Occipital lobe (tissue), 2 donors: Measurements from ENCODE around the gene ARAP2. TPM values are rescaled to one million over a fixed set of nuclear protein-coding genes. Genes with fewer than 3 reads are reported as not detected.

Source experiments
- DNase-seq: peaks from one replicate; lab custom pipeline; 2025; lab: John Stamatoyannopoulos, UW
- total RNA-seq: library from RNA; depleted of rRNA; stranded (reverse); fragments of >200 nt; gene quantifications from one replicate; pipeline ENCODE4 v1.2.3, GENCODE V29; 2014

The ARAP2 gene, protein sequence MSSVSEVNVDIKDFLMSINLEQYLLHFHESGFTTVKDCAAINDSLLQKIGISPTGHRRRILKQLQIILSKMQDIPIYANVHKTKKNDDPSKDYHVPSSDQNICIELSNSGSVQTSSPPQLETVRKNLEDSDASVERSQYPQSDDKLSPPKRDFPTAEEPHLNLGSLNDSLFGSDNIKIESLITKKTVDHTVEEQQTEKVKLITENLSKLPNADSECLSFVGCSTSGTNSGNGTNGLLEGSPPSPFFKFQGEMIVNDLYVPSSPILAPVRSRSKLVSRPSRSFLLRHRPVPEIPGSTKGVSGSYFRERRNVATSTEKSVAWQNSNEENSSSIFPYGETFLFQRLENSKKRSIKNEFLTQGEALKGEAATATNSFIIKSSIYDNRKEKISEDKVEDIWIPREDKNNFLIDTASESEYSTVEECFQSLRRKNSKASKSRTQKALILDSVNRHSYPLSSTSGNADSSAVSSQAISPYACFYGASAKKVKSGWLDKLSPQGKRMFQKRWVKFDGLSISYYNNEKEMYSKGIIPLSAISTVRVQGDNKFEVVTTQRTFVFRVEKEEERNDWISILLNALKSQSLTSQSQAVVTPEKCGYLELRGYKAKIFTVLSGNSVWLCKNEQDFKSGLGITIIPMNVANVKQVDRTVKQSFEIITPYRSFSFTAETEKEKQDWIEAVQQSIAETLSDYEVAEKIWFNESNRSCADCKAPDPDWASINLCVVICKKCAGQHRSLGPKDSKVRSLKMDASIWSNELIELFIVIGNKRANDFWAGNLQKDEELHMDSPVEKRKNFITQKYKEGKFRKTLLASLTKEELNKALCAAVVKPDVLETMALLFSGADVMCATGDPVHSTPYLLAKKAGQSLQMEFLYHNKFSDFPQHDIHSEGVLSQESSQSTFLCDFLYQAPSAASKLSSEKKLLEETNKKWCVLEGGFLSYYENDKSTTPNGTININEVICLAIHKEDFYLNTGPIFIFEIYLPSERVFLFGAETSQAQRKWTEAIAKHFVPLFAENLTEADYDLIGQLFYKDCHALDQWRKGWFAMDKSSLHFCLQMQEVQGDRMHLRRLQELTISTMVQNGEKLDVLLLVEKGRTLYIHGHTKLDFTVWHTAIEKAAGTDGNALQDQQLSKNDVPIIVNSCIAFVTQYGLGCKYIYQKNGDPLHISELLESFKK (N-terminal part only)
- 91.2 TPM for total RNA-seq

DNA sequence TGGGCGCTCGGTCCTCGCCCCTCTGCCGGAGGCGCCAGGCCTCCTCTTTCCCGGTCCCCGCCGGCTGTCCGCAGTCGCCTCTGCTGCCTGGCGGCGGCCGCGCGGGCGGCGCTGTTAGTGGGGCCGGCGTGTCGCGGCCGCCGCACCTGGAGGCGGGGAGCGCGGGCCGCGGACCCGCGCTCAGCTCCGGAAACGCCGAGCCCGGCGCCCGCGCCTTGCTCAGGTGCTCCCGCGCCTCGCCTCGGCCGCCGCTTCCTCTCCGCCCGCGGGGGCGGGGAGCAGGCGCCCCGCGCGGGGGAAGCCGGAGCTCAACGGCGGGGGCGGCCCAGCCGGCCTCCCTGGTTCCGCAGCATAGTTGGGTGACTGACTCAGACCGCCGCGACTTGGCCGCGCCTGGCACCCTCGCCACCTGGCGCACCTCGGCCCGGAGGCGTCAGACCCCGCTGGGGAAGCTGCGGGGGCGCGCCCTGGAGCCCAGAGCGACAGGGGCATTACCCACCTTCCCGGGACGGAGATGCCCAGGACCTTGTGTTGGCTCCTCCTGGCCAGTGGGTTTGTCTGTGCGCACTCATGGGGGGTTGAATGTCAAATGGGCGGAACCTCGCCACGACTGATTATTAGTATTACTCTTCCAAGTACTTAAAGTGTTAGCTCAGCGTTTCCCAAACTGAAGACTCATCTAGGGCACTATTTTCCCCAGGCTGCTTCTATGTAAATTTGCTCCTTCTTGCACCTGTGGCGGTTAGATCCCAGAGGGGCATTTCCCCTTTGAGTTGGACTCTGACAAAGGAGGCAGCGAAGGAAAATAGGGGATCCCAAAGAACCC is at the start of gene ARAP2:
ARAP2 (minus strand) TSS at position 258 of the 826 bp plus-strand sequence. CDS start 15,028 bp downstream, outside the sequence.
- peak; percentile 63 for DNase-seq

DNA sequence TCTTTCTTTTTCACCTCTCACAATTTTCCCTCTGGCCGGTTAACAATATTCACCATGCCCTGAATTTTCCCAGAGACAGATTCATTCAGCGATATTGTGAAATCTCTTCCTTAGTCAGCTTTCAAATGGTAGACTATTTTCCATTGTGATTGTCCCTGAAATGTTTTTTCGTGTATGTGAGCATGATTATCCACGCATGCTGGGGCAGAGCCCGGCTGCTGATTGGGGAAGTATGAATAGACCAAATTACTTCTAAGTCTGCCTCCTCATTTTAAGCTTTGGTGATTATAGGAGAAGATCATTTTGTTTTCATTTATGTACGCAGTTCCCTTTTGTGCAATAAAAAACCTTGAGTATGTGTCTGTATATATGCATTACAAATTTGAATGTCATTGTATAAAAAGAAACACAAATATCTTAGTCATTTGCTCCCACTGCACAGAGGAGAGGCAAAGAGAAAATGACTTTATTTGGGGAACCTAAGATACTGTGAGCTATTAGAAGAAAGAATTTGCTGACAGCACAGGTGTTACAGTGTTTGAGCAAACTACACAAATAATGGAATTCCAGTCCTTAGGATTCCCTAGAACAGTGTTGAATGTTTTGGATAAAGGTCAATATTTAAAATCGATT is 48.4 kb upstream of the ARAP2 start:
- no peak for DNase-seq

- DNase-seq: no peak
Observed at GRCh38 chr4:36290641-36291040, 46.3 kb upstream of the ARAP2 start.

- DNase-seq: no peak
Observed at GRCh38 chr4:36288731-36289426, 44.6 kb upstream of the ARAP2 start.

- DNase-seq: no peak
Observed at GRCh38 chr4:36286481-36286871, 42.2 kb upstream of the ARAP2 start.

DNA sequence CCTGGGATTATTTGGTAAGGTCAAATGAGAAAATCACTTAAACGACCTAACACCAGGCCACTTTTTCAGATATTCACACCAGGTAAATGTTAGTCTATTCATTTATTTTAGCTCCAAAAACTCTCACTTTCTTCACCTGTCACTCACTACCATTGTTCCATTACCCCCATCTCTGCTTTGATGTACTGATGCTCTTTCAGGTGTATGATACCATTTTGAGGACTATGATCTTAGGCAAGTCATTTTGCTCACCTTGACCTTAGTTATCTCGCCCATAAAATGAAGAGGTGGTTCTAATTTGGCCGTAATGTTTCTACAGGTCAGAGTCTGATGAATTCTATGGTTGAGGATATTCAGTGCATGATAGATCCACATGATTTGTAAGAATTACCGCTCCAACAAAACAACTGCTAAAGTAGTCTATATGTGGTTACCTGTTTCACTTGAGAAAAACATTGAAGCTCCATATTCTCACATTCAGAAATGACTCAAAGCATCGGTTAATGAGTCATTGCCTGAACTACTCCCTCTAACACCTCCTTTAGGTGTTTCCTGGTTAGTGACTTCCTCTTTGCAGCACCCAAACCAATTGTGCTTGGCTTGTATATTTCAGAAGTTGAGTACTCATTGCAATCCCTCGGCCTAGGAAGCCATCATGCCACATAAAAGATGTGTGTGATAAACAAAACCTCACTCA is 41.6 kb upstream of the ARAP2 start:
- no peak for DNase-seq

- DNase-seq: no peak
Observed at GRCh38 chr4:36283912-36284465, 39.7 kb upstream of the ARAP2 start.

DNA sequence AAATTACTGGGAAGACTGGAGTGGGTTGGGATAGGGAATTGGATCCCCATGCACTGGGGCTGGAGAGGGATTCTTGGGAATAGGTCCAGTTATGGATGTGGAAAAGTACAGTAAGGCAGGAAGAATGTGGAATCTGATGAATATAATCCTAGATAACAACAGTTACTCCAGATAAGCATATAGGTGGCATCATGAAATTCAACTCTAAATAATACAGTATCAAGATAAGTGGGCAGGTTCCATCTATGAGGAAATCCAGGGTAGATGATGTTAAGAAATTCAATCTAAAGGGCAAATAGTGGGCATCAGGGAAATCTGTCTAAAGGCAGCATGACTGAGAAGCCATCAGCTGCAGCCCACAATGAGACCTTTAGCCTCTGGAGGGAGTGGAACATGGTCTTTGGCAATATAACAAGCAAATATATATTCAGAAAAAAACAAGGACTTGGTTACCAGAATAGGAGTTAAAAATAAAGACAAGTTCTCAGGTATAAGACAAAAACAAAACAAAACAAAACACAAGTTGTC is 38.3 kb upstream of the ARAP2 start:
- DNase-seq: no peak

- no peak for DNase-seq
Observed at GRCh38 chr4:36281384-36282106, 37.2 kb upstream of the ARAP2 start, which contains the start of gene DTHD1. Gene DTHD1 (plus strand): TSS chr4:36281616. CDS start chr4:36281759, 143 bp downstream.

- peak; percentile 23 for DNase-seq
Observed at GRCh38 chr4:36280555-36280954, 36.2 kb upstream of the ARAP2 start.

DNA sequence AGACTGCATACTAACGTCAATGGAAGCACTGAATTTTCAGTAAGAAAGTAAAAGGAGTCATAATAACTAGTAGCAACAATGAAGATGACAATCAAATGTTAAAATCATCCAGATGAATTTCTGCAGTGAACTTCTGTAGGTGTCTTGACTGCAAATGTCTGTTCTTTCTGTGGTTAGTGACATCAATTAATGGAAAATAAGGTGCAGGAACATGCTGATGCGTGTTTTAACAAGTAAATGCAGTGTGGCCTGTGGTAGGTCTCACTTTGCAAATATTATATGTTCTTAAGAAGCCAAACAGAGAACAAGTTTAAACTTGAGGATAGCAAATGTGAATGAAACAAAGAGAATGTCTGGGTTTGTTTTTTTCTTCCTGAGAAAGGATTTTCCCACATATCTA is 34.5 kb upstream of the ARAP2 start:
- DNase-seq: no peak

DNA sequence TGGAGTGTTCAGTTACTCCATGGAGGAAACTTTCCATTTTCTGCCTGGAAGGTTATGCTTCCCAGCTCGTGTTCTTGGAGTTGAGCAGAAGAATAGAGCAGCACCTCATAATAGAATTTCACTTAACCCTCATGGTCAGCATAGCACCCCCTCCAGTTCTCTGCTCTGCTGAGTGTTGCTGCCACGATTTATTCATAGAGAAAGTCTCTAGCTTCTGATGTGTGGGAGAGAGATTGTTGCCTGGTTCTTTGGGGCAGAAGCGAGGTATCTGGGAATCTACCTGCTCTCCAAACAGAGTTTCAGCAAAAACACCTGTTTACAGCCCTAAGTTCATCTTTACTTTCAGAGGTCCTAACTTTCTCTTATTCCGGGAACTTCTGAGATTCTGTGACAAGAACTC is 33.2 kb upstream of the ARAP2 start:
- no peak for DNase-seq

DNA sequence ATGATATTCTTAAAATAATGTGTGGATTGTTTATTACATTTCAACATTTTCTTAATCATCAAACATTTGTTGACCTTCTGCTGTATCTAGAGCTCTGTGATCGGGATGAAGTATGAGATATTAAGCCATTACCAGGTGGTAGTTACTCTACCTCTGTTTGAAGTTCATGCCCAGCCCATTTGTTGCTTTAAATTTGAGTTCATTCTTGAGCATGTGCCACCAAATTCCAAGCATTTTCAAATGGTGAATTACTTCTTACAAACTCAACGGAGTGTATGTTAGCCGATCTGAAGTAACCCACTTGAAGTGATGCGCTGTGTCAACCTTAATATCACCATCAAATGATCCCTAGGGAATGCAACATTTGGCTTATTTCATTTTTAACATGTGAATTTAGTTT is 29.8 kb upstream of the ARAP2 start:
- DNase-seq: no peak

- DNase-seq: no peak
Observed at GRCh38 chr4:36273276-36273675, 29.0 kb upstream of the ARAP2 start.

DNA sequence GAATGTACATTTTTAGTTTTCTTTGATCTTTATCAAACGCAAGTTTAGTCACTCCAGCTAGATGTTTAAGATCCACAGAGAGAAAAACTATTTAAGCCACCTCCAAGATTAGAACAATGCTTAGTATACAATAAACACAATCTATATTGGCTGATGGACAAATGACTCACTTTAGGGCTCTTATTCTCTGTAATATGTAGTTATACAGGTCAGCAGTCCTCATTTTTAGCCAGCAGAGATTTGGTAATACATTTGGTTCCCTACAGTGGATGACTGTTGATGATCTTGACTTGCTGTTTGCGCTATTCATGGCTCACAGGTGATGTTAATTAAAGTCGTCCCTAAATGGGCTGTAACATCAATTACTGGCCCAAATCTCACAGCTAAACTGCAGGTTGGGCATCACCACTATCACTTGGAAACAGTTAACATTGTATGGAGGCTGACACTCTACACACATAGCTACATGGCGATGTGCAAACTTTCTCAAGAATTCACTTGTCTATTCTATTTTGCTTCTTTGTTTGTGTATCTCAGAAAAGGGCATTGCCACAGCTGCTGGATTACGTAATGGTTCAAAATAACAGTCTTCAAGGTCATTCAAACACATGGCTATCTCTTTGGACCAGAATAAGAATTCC is 25.3 kb upstream of the ARAP2 start:
- no peak for DNase-seq

DNA sequence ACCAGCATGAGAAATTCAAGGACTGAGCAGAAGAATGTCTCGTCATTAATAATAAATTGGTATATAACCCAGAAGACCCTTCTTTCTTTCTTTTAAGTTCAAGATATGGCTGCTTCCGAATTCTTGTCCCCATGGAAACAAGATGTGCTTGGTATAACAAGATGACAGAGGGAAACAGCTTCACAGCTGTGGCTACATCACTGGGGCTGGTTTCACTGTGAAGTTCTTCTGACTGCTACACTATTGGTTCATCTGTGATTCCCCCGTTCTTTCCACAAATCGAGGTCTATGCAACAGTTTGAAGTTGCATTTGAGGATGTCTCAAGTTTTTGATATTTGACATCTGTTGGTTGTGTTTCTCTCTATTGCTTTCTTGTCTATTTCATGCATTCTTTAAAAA is 24.8 kb upstream of the ARAP2 start:
- no peak for DNase-seq

GRCh38 chr4:36267486-36268268 is 23.4 kb upstream of the ARAP2 start:
- DNase-seq: no peak
